Measurements from ENCODE around the gene ARSK.

ARSK gene

GRCh38 chr5:95649842-95650620 is 95.1 kb downstream of the ARSK start:
- FAIRE-seq = no peak

GRCh38 chr5:95652849-95653248 is 97.9 kb downstream of the ARSK start:
- FAIRE-seq = no peak

GRCh38 chr5:95654196-95654595 is 99.3 kb downstream of the ARSK start:
- FAIRE-seq = no peak

All from G401.6 (cell line).